HG02678 (cell line): ENCODE measurements around the gene TAF4.
"Not testable (repeated sequence)": the region's sequence is repeated elsewhere in the genome, so short reads cannot be mapped to it uniquely, and the experiment has no call there.

Source experiments
- ATAC-seq: cut with Tn5 transposase; IDR thresholded peaks from one replicate; pipeline ENCODE4 v1.9.1; 2021; ENCODE audit warnings: mild to moderate bottlenecking, moderate library complexity; ENCODE audit not compliant: unreplicated experiment

The TAF4 gene

GRCh38 chr20:62056975-62057374 is 8.7 kb downstream of the TAF4 start:
- no peak for ATAC-seq

- no peak for ATAC-seq
Measured at GRCh38 chr20:62056377-62056776, 9.3 kb downstream of the TAF4 start.

GRCh38 chr20:62055862-62056115 is 9.9 kb downstream of the TAF4 start:
- not testable (repeated sequence) for ATAC-seq

GRCh38 chr20:62055106-62055861 is 10.4 kb downstream of the TAF4 start:
- no peak for ATAC-seq

GRCh38 chr20:62054451-62054953 is 11.2 kb downstream of the TAF4 start:
- no peak for ATAC-seq

GRCh38 chr20:62053465-62054196 is 12.1 kb downstream of the TAF4 start:
- no peak for ATAC-seq

- ATAC-seq: no peak
Measured at GRCh38 chr20:62052842-62053464, 12.7 kb downstream of the TAF4 start.

- ATAC-seq: no peak
Measured at GRCh38 chr20:62052336-62052841, 13.3 kb downstream of the TAF4 start.

- ATAC-seq: no peak
Measured at GRCh38 chr20:62051546-62052255, 14.0 kb downstream of the TAF4 start.

GRCh38 chr20:62051144-62051543 is 14.5 kb downstream of the TAF4 start:
- no peak for ATAC-seq

GRCh38 chr20:62050166-62051120 is 15.2 kb downstream of the TAF4 start:
- no peak for ATAC-seq

GRCh38 chr20:62049342-62050165 is 16.1 kb downstream of the TAF4 start:
- no peak for ATAC-seq

- no peak for ATAC-seq
Measured at GRCh38 chr20:62048821-62049291, 16.8 kb downstream of the TAF4 start.

- no peak for ATAC-seq
Measured at GRCh38 chr20:62048346-62048761, 17.3 kb downstream of the TAF4 start.

GRCh38 chr20:62047666-62048345 is 17.9 kb downstream of the TAF4 start:
- ATAC-seq: no peak

GRCh38 chr20:62046431-62046830 is 19.2 kb downstream of the TAF4 start:
- no peak for ATAC-seq

GRCh38 chr20:62045529-62046285 is 20.0 kb downstream of the TAF4 start:
- ATAC-seq: no peak

- no peak for ATAC-seq
Measured at GRCh38 chr20:62045118-62045517, 20.6 kb downstream of the TAF4 start.
